HG02943 (cell line): Measurements from ENCODE around the gene HPSE.

Experiments
- ATAC-seq: cut with Tn5 transposase; IDR thresholded peaks from one replicate; pipeline ENCODE4 v1.9.1; 2021; ENCODE audit warnings: mild to moderate bottlenecking, low read depth, moderate library complexity; ENCODE audit not compliant: unreplicated experiment

The HPSE gene

DNA sequence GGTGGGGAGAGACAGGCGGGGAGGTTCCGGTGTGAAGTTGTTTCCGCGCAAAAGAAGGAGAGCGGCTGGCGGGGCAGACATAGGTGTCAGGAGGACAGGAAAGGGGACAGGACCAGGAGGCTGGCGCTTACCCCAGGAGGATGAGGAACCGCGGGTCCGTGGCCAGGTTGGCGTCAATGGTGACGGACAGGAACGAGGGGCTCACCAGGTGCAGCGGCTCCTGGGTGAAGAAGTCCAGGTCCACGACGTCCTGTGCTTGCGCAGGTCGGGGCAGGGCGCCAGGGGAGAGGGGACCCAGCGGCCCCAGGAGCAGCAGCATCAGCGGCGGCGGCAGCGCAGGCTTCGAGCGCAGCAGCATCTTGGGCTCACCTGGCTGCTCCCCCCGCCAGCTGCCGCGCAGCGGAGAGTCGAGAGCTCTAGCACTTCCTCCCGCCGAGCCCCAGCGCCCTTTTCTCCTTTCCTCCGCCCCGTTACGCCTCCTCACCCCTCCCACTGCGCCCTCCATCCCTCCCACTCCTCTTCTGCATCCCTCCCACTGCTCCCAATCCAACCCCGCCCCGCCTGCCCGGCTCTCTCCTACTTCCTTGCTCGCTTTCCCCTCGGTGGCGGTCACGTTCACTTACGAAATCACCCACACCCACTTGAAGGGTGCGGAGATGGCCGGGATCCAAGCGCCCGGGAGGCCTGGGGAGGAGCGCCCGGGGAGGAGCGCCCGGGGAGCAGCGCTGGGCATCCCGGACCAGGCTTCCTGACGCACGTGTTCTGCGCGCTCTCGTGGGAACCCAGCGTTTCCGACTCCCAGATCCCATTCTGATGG, at the start of gene HPSE:
TSS of gene HPSE (minus strand) at position 424 of the 817 bp plus-strand sequence. CDS start at position 358, 66 bp downstream.
- ATAC-seq, result peak; percentile 87

DNA sequence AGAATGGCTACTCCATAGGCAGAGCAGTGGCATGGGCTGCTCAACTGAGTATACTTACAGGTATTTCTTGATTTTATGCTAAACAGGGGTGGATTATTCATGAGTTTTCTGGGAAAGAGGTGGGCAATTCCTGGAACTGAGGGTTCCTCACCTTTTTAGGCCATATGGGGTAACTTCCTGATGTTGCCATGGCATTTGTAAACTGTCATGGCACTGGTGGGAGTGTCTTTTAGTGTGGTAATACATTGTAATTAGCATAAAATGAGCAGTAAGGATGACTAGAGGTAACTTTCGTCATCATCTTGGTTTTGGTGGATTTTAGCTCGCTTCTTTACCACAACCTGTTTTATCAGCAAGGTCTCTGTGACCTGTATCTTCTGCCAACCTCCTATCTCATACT, 48.2 kb upstream of the HPSE start:
- ATAC-seq, result no peak

DNA sequence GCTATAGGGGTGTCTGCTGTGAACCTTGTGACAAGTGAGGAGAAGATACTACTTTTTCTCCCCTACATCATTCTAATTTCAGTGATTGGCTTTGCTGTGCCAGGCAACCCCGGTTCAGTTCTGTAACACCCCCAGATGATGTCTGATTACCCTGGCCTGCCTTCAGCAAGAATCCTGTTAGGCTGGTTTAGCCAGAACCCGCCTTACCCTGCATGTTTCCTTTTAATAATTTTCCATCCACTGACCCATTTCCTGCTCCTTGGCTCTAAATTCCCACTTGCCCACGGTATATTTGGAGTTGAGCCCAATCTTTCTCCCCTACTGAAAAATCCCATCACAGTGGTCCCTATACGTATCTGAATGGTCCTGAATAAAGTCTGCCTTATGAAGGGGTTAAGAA, 46.5 kb upstream of the HPSE start:
- no peak for ATAC-seq

DNA sequence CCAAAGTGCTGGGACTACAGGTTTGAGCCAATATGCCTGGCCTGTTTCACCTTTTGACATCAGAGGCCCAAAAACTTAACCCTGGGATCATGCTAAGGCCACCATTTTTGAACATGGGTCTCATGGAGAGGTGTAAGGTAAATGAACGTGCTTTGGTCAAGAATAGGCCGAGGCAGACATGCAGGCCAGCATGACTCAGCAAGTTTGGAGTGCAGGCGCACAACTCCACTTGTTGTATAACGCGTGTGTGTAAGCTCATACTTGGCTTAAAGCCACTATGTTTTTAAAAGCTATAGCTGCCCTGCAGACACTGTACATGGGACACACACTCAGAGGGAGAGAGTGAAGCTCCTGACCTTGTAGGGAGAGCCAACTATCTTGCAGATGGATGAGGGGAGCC, 43.8 kb upstream of the HPSE start:
- ATAC-seq, result no peak

- no peak for ATAC-seq
Observed at GRCh38 chr4:83372931-83373330, 38.3 kb upstream of the HPSE start.

- no peak for ATAC-seq
Observed at GRCh38 chr4:83371936-83372335, 37.3 kb upstream of the HPSE start.

DNA sequence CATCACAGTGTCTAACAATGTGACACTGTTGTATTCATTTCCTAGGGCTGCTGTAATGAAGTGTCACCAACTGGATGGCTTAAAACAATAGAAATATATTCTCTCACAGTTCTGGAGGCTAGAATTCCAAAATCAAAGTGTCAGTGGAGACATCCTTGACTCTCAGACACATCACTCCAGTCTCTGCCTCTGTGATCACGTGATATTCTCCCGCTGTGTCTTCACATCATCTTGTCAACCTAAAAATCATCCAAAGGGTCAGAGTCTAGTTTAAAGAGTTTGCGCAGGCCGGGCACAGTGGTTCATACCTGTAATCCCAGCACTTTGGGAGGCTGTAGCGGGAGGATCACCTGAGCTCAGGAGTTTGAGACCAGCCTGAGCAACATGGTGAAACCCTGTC, 36.6 kb upstream of the HPSE start:
- no peak for ATAC-seq

DNA sequence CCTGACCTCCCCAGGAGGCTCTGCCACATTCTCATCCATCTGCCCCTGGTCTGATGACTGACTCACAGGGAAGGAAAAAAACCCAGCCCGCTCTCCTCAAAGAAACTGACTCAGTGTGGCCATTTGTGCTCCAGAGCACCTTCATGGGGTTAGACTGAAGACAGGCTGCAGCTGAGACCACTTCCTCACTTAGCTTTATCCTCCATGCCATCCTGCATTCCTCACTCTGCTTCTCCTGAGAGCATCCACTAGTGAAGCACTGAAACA, 35.9 kb upstream of the HPSE start:
- ATAC-seq, result no peak

GRCh38 chr4:83369831-83370639, 35.4 kb upstream of the HPSE start:
- ATAC-seq, result no peak

GRCh38 chr4:83364312-83364711, 29.7 kb upstream of the HPSE start:
- ATAC-seq, result no peak

- no peak for ATAC-seq
Observed at GRCh38 chr4:83362492-83363329, 28.1 kb upstream of the HPSE start.

GRCh38 chr4:83361416-83362103, 26.9 kb upstream of the HPSE start:
- ATAC-seq, result no peak

DNA sequence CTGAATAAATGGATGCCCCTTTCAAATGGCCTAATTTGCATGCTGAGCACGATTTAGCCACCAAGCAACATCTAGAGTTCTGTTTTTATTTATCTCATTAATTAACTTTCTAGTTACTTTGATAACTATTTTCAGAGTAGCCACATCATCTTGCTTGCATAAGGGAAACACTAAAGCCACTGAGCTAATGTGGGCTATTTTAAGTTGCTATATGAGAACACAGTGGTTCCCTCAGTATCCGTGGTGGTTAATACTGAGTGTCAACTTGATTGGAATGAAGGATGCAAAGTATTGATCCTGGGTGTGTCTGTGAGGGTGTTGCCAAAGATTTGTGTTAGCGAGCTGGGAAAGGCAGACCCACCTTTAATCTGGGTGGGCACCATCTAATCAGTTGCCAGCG, 25.4 kb upstream of the HPSE start:
- no peak for ATAC-seq

DNA sequence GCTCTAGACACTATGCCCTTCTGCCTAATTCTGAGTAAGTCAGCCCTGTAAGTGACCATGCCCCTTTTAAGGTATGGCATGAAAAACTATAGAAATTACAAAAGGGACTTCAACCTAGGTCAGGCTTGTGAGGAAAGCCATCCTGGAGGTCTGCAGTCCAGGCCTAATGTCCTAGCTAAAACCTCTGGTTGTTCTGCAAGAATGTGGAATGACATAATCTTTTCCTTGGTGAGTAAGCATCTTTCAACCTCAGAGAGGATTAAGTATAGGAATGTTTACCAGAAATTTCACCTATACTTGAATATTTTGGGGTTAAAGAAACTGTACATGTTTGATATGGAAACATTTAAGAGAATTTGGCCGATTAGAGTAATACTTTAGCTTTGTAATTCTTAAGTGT, 23.8 kb upstream of the HPSE start:
- ATAC-seq, result no peak

- no peak for ATAC-seq
Observed at GRCh38 chr4:83356899-83357661, 22.4 kb upstream of the HPSE start.

DNA sequence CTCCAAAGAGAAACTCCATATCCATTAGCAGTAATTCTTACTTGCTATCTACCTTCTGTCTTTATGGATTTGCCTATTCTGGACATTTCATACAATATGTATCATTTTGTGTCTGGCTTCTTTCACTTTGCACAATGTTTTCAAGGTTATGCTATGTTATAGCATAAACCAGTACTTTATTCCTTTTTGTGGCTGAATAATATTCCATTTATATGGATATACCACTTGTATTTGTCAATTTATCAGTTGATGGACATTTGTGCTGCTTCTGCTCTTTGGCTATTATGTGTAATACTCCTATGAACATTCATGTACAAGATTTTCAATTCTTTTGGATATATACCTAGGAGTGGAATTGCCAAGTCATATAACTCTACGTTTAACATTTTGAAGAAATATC, 18.9 kb upstream of the HPSE start:
- no peak for ATAC-seq

GRCh38 chr4:83348074-83348473, 13.4 kb upstream of the HPSE start:
- ATAC-seq, result no peak

DNA sequence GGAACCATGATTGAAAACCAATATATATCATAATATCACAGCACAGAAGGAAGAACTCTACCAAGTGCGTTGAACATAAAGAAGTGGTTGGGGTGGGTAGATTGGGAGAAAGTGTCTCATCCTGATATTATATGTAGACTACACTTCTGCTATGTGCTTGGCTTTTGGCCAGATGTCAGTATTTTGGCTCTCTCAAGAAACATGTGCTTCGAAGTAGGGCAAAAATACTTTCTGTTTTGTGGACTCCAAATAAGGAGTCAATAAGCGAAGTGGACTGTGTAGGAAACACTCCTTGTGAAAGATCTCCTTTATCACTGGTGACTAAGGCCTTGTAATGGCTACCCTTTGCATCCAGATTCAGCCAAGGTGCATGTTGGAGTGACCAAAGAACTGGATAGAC, 7.8 kb upstream of the HPSE start:
- ATAC-seq, result no peak

- ATAC-seq, result no peak
Observed at GRCh38 chr4:83340692-83341343, 6.2 kb upstream of the HPSE start.
